Prostate gland (tissue), 2 donors: ENCODE results near the gene RHBDD2.

Source experiments
- POLR2AphosphoS5 ChIP-seq: sonication (generic); formaldehyde crosslinking; IDR thresholded peaks from one replicate; pipeline ENCODE4 v1.6.1; 2017; ENCODE audit warnings: antibody characterized with exemption
- TF ChIP-seq, protein P1 (sequence below), 4 experiments: fragments of 200-600 bp in 2 of 4; fragments of 450-650 bp in 2 of 4; sonication (generic) in 2 of 4; IDR thresholded peaks; 1 replicate in 3 of 4; 2 replicates in 1 of 4; pipeline ENCODE4 v1.5.1; 2016 to 2019; ENCODE audit warnings: antibody characterized with exemption in 4 of 4, mild to moderate bottlenecking in 2 of 4, moderate library complexity in 2 of 4

DNA sequence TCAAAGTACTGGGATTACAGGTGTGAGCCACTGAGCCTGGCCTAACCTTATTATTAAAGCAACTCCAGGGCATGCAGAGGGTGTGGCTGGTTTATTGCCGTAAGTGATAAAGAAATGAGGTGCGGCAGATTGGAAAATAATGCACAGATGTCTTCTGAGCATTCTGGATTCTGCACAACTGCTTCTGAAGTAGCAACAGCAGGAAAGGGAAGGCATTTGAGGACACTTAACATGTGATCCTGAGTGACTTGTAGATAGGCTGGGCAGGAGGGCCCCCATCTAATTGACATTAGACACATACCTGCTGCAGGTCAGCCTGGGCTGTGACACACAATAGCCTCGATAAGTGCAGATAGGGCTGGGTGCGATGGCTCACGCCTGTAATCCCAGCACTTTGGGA lies 5.6 kb downstream of the RHBDD2 start:
- TF ChIP-seq, protein P1, sequence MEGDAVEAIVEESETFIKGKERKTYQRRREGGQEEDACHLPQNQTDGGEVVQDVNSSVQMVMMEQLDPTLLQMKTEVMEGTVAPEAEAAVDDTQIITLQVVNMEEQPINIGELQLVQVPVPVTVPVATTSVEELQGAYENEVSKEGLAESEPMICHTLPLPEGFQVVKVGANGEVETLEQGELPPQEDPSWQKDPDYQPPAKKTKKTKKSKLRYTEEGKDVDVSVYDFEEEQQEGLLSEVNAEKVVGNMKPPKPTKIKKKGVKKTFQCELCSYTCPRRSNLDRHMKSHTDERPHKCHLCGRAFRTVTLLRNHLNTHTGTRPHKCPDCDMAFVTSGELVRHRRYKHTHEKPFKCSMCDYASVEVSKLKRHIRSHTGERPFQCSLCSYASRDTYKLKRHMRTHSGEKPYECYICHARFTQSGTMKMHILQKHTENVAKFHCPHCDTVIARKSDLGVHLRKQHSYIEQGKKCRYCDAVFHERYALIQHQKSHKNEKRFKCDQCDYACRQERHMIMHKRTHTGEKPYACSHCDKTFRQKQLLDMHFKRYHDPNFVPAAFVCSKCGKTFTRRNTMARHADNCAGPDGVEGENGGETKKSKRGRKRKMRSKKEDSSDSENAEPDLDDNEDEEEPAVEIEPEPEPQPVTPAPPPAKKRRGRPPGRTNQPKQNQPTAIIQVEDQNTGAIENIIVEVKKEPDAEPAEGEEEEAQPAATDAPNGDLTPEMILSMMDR (IDR thresholded peaks at IDR 0.05), result no peak
- no peak for TF ChIP-seq POLR2AphosphoS5
